NCI-H2171 (cell line): ENCODE results near the gene RAF1.
"Not testable (repeated sequence)": the region's sequence is repeated elsewhere in the genome, so short reads cannot be mapped to it uniquely, and the experiment has no call there.

Experiments
- DNase-seq: peaks from one replicate; lab custom pipeline; 2025; lab: John Stamatoyannopoulos, UW

The RAF1 gene

GRCh38 chr3:12638105-12638504 lies 25.8 kb downstream of the RAF1 start:
- DNase-seq: no peak

GRCh38 chr3:12633108-12633507 lies 30.8 kb downstream of the RAF1 start:
- no peak for DNase-seq

GRCh38 chr3:12632523-12632922 lies 31.4 kb downstream of the RAF1 start:
- DNase-seq: no peak

GRCh38 chr3:12630843-12631242 lies 33.1 kb downstream of the RAF1 start:
- DNase-seq: not testable (repeated sequence)

- DNase-seq: no peak
Observed at GRCh38 chr3:12630292-12630691, 33.6 kb downstream of the RAF1 start.

- no peak for DNase-seq
Observed at GRCh38 chr3:12629560-12629959, 34.4 kb downstream of the RAF1 start.

- DNase-seq: no peak
Observed at GRCh38 chr3:12628813-12629212, 35.1 kb downstream of the RAF1 start.

GRCh38 chr3:12627370-12627769 lies 36.5 kb downstream of the RAF1 start:
- DNase-seq: no peak

GRCh38 chr3:12624964-12625363 lies 39.0 kb downstream of the RAF1 start:
- not testable (repeated sequence) for DNase-seq

GRCh38 chr3:12624056-12624455 lies 39.9 kb downstream of the RAF1 start:
- no peak for DNase-seq

- no peak for DNase-seq
Observed at GRCh38 chr3:12622335-12622734, 41.6 kb downstream of the RAF1 start.

- no peak for DNase-seq
Observed at GRCh38 chr3:12620729-12621128, 43.2 kb downstream of the RAF1 start.

GRCh38 chr3:12620305-12620704 lies 43.6 kb downstream of the RAF1 start:
- no peak for DNase-seq

- no peak for DNase-seq
Observed at GRCh38 chr3:12618426-12618825, 45.5 kb downstream of the RAF1 start.

- DNase-seq: no peak
Observed at GRCh38 chr3:12615266-12615665, 48.7 kb downstream of the RAF1 start.

- no peak for DNase-seq
Observed at GRCh38 chr3:12613250-12613649, 50.7 kb downstream of the RAF1 start.

GRCh38 chr3:12612514-12613226 lies 51.2 kb downstream of the RAF1 start:
- no peak for DNase-seq

GRCh38 chr3:12611117-12611516 lies 52.8 kb downstream of the RAF1 start:
- DNase-seq: no peak

GRCh38 chr3:12608376-12608775 lies 55.5 kb downstream of the RAF1 start:
- DNase-seq: no peak

GRCh38 chr3:12603969-12604368 lies 59.9 kb downstream of the RAF1 start:
- no peak for DNase-seq

- DNase-seq: no peak
Observed at GRCh38 chr3:12601072-12601471, 62.8 kb downstream of the RAF1 start.

- no peak for DNase-seq
Observed at GRCh38 chr3:12598890-12599289, 65.0 kb downstream of the RAF1 start.

GRCh38 chr3:12593473-12593872 lies 70.4 kb downstream of the RAF1 start:
- DNase-seq: peak; percentile 4

- no peak for DNase-seq
Observed at GRCh38 chr3:12591997-12592715, 71.8 kb downstream of the RAF1 start.
